DMS53 treated with DMSO at 0.1 percent for 48 hours (cell line): ENCODE results near the gene RNF41.
A peak's percentile ranks its signal among the peaks of the same experiment; 100 is the strongest.

Experiments used
- DNase-seq: peaks from one replicate; lab custom pipeline; 2025; ENCODE audit not compliant: unreplicated experiment; lab: John Stamatoyannopoulos, UW

RNF41 gene

GRCh38 chr12:56244494-56244893 lies 22.8 kb upstream of the RNF41 start:
- no peak for DNase-seq

GRCh38 chr12:56243731-56244181 lies 22.0 kb upstream of the RNF41 start:
- DNase-seq, result no peak

GRCh38 chr12:56242986-56243385 lies 21.3 kb upstream of the RNF41 start:
- no peak for DNase-seq

DNA sequence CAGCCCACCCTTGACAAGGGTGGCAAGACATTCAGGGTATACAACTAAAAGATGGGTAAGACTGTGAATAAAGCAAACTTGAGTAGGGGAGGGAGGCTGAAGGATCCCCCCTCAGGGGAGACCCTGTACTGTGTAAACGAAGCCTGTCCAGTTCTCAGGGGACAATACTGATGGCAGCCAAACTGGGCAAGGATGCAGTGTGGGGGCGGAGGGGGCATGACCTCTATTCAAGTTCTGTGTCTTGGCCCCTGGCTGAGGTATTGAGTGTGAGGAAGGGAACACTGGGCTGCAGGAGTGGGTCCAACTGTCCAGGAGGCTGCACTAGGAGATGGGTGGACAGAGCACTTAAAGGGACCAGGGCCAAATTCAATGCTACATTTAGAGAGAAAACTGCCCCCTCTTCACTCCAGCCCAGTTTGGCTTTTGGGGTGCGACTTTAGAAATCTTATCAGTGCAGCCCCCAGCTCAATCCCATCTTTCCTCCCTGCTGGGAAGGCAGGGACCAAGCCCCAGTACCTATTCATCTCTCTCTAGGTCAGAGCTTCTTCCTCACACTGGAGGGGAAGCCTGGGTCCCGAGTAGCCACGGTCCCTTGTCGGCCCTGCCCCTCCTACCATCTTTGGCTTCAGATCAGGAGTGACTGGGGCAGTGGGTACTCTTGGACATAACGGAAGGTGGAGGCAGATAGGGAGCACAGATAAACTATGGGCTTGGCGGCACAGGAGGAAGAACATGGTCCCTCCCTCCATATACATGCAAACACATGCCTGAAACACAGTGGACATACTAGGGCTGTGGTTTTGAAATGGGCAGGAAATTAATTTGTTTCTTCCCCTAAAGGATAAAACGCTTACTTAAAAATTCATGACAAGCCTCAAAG lies 19.9 kb upstream of the RNF41 start:
- no peak for DNase-seq

GRCh38 chr12:56237552-56237951 lies 15.8 kb upstream of the RNF41 start:
- no peak for DNase-seq

- no peak for DNase-seq
These were observed 15.3 kb upstream of the RNF41 start for GRCh38 chr12:56236985-56237384.

DNA sequence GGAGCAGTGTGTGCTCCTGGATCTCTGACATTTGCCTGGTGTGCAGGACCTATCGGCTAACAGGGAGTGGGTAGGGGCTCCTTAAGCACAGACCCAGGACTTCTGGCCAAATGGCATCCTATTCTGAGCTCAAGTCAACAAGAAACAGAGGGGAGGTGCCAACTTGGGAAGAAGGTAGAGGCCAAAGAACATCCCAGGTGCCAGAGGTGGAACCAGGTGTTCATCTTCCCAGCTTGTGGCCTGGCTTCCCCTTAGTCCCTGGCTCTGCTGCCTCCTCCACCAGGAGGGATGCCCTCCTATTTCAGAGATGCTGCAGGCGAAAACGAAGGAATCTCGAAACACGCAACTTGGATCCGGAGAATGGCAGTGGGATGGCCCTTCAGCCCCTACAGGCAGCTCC lies 14.4 kb upstream of the RNF41 start:
- DNase-seq, result no peak

DNA sequence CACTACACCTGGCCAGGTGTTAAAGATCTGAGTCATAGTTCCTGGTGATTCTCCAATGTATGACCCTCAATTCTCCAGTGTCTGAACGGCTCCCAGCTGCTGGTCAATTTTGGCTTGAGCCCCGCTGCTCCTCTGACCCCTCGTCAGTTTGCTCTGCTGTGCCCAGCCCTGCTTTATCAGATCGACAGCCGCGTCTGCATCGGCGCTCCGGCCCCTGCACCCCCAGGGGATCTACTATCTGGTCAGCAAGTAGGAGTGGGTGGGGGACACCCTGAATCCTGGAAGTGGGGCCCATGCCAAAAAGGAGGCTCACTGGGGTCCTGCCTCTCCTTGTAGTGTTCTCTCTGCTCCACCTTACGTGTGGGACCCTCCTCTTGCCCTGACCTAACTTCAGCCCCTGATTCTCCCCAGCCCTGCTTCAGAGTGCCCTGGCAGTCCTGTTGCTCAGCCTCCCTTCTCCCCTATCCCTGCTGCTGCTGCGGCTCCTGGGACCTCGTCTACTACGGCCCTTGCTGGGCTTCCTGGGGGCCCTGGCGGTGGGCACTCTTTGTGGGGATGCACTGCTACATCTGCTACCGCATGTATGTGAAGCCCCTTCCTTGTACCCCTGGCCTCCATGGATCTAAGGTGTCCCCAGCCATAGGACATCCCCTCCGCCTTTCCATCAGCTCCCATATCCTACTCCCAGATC lies 13.2 kb upstream of the RNF41 start:
- DNase-seq, result no peak

DNA sequence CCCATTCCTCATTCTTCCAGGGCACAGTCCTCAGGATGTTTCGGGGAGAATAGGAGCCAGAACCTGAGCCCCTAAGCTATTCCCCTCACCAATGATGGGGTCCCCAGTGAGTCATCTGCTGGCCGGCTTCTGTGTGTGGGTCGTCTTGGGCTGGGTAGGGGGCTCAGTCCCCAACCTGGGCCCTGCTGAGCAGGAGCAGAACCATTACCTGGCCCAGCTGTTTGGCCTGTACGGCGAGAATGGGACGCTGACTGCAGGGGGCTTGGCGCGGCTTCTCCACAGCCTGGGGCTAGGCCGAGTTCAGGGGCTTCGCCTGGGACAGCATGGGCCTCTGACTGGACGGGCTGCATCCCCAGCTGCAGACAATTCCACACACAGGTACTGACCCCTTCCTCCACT lies 9.5 kb upstream of the RNF41 start:
- no peak for DNase-seq

GRCh38 chr12:56230432-56231183 lies 8.9 kb upstream of the RNF41 start:
- peak; percentile 30 for DNase-seq

DNA sequence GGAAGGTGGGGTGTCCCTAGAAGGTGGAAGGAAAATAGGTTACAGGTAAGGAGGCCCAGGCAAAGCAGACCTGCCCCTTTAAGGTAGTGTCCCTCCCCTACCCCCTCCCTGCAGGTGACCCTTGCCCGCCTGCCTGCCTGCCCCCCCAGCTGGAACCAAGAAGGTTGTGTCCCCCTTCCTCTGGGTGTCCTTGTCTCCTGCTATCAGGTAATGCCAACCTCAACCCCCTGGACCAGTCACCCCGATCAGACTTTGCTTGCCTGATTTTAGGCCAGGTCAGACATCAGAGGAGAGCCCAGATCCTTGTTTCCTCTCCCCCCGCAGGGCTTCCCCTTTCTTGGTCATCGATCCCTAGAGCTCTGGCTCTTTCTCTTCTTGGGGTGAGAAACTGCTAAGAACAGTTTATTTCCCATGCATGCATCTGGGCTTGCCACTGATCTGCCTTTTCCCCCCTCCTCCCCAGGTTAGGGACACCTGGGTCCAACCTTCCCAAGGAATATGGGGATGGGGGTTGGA lies 8.3 kb upstream of the RNF41 start, which contains the start of gene SLC39A5:
Gene SLC39A5, plus strand, starts transcription at position 136 of the 516 bp plus-strand sequence. CDS start 1,224 bp downstream, outside the sequence.
- no peak for DNase-seq

- no peak for DNase-seq
These were observed 7.4 kb upstream of the RNF41 start for GRCh38 chr12:56229082-56229481.

DNA sequence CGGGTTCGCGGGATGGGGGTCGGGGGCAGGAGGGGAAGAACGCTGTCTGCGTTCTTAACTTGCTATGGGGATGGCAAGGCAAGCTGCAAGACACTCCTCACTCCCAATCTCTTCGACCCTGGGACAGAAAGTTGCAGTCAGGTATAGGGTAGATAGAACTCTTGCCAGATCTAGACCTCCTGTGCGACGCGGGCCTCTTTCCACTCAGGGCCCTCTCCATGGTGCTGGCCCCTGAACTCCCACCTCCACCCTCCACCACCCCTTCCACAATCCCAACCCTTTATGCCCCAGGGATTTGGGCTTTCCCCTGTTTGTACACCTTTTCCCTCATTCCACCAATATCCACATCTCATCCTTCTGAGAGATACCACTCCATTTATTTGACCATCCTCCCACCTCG lies 3.2 kb upstream of the RNF41 start:
- no peak for DNase-seq

- peak; percentile 97 for DNase-seq
These were observed 2.5 kb upstream of the RNF41 start, which contains the start of gene NABP2 for GRCh38 chr12:56224102-56224701. NABP2 (plus strand) TSS chr12:56224342; CDS start chr12:56224857, 515 bp downstream.

DNA sequence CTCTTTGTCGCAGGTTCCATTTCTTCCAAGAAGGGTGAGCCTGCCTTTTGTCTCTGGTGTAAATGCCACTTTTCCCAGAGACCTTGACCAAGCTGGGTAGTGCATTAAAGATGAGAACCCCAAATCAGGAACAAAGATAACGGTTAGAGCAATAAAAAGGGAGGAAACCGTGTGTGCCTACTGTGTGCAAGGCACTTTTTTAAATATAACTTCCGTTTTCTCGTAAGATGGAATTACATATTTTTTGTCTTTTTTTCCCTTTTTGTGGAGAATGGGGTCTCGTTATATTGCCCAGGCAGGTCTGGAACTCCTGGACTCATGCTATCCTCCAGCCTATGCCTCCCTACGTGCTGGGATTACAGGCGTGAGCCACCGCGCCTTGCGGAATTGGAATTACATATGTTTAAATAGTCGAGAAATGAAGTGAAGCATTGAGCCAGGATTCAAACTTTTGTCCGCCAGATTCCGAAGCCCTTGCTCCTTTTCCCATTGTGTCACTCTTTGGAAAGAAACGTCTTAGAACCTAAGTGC lies 1.9 kb upstream of the RNF41 start:
- no peak for DNase-seq

- DNase-seq, result no peak
These were observed 791 bp upstream of the RNF41 start for GRCh38 chr12:56222531-56222895.

- DNase-seq, result no peak
These were observed 428 bp downstream of the RNF41 start for GRCh38 chr12:56221232-56221756.

DNA sequence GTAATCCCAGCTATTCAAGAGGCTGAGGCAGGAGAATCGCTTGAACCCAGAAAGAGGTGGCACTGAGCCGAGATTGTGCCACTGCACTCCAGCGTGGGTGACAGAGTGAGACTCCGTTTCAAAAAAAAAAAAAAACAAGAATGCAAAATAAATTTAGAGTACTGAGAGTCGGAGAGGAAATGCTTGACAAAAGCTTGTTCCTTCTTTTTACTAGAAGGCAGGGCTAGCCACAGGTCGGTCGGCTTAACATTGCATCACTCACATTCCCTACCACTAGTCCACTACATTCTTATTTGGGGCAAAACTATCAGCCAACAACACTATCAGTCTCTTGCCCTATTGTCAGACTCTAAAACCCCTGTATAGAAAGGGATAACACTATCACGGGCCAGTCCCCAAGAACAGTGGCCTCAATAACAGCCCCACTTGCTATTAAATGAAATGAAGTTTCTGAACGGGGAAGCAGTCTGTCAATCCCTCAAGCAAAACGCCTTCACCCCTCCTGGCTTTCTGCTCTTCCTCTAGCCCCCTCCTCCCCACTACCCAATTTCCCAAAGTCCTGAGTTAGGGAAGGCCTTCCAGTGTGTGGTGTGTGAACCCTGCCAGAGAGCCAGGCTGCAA lies 1.0 kb downstream of the RNF41 start:
- DNase-seq, result no peak

- no peak for DNase-seq
These were observed 1.9 kb downstream of the RNF41 start for GRCh38 chr12:56219840-56220239.

GRCh38 chr12:56216461-56216860 lies 5.3 kb downstream of the RNF41 start:
- no peak for DNase-seq
